Right lobe of liver (tissue), 6 donors: Measurements from ENCODE around the gene RBMX2. TPM values are rescaled to one million over a fixed set of nuclear protein-coding genes. Genes with fewer than 3 reads are reported as not detected.
"Not testable (repeated sequence)": the region's sequence is repeated elsewhere in the genome, so short reads cannot be mapped to it uniquely, and the experiment has no call there.

ENCODE experiments used
- ATAC-seq, 4 donors: fragments of 200-7000 bp; cut with Tn5 transposase; one replicate each; pipeline ENCODE4 v1.9.1; 2020; ENCODE audit warnings: mild to moderate bottlenecking in 4 of 4, moderate library complexity in 4 of 4
- DNase-seq, 3 donors: peaks; one replicate each; pipeline ENCODE4 v3.0.0-alpha.2; 2020
- H3K27ac ChIP-seq, 3 donors: fragments of 200-600 bp; one replicate each; pipeline ENCODE4 v1.8.0; 2022
- H3K27me3 ChIP-seq, 2 donors: fragments of 200-600 bp; one replicate each; pipeline ENCODE4 v1.8.0; 2022
- H3K36me3 ChIP-seq, 4 donors: fragments of 200-600 bp; sonication (generic) in 1 of 4; one replicate each; pipeline versions ENCODE4 v1.5.1 to v1.8.0; 2017 to 2022; ENCODE audit warnings: control low read depth in 1 of 4
- H3K4me1 ChIP-seq, 4 donors: fragments of 200-600 bp; sonication (generic) in 1 of 4; one replicate each; pipeline versions ENCODE4 v1.5.1 to v1.8.0; 2017 to 2022; ENCODE audit warnings: control low read depth in 1 of 4
- H3K4me3 ChIP-seq, 3 donors: fragments of 200-600 bp; one replicate each; pipeline ENCODE4 v1.8.0; 2022
- H3K9me3 ChIP-seq, 4 donors: fragments of 200-600 bp; sonication (generic) in 1 of 4; one replicate each; pipeline versions ENCODE4 v1.5.1 to v1.8.0; 2017 to 2022; ENCODE audit warnings: control low read depth in 1 of 4
- CTCF ChIP-seq, 4 donors: fragments of 200-600 bp in 3 of 4; fragments of 450-650 bp in 1 of 4; IDR thresholded peaks; one replicate each; pipeline versions ENCODE4 v1.5.1 to v1.8.0; 2016 to 2022; ENCODE audit warnings: antibody characterized with exemption in 4 of 4, mild to moderate bottlenecking in 2 of 4
- POLR2A ChIP-seq: fragments of 450-650 bp; IDR thresholded peaks from one replicate; pipeline ENCODE4 v1.6.1; 2017; ENCODE audit warnings: antibody characterized with exemption, mild to moderate bottlenecking
- WGBS: methylation state at CpG from one replicate; pipeline ENCODE4 v1.1.6; 2018; ENCODE audit warnings: low coverage, low lambda C conversion rate; ENCODE audit not compliant: insufficient coverage; ENCODE audit errors: missing lambda C conversion rate; 5-methylcytosine and 5-hydroxymethylcytosine counted together
- intact Hi-C, 2 donors: fragments of 100-400 bp; cut with DNase I; formaldehyde crosslinking; loops; one replicate each; pipeline versions ENCODE4 v1.11.2 to v1.14.1; 2022
- long read RNA-seq: library from polyadenylated mRNA; unstranded; transcript quantifications from one replicate; pipeline ENCODE4 v2.0.0, GENCODE V29; 2019
- total RNA-seq, 6 experiments: library from RNA; depleted of rRNA in 2 of 6; stranded (reverse); fragments of >200 nt in 2 of 6; fragmentation: NEBNext Ultra II Directional in 3 of 6; extraction: Animal tissue kit (Norgen Biotek cat#: 25700) in 3 of 6; gene quantifications; one replicate each; pipeline versions ENCODE4 v1.1.0 to v1.2.4, GENCODE V29; 2016 to 2023
- donor health status: DM: no; HTN: yes; CAD: no.
- donor health status: DM: no; HTN: no; CAD: no.
- donor health status: DM: no; HTN: no; CAD: no.
- donor health status: DM: no; HTN: yes; CAD: no.
- donor health status: DM: no; HTN: yes; CAD: no.

RBMX2 gene
- 1 to 10 TPM; 4.7 to 8.9 (median 6.4) TPM for total RNA-seq
- long read RNA-seq, partial matches to known transcripts = 2 of 2 reads
- long read RNA-seq, other reads (novel, unspliced or antisense) = 0 of 2 reads

GRCh38 chrX:130401415-130402207, at the start of gene RBMX2:
Gene RBMX2, plus strand, starts transcription at chrX:130401987. Its CDS starts 46 bp downstream, at chrX:130402033.
- ATAC-seq (peak; percentile 92 to 100 (median 98)), DNase-seq (peak; percentile 78 to 81 (median 80))
- H3K9me3 ChIP-seq = no peaks in the 10 kb centered on the region
- H3K4me1 ChIP-seq = no peaks in the 10 kb centered on the region
- H3K4me3 ChIP-seq = peak within 1 kb of the TSS; percentile 62 to 68 (median 64)
- no peaks in the 10 kb centered on the region for H3K36me3 ChIP-seq
- no peak for TF ChIP-seq CTCF (IDR thresholded peaks at IDR 0.05)
- TF ChIP-seq POLR2A = peak; percentile 37
- WGBS = 18% methylated on average over 16 of the region's 47 CpGs
- peak within 1 kb of the TSS; percentile 46 to 49 (median 47) for H3K27ac ChIP-seq
- H3K27me3 ChIP-seq = peaks cover 0 to 5% of the 10 kb centered on the region in 2 donors
- intact Hi-C loops = no loop called here

GRCh38 chrX:130352050-130352449, 49.7 kb upstream of the RBMX2 start:
- H3K27me3 ChIP-seq, H3K4me1 ChIP-seq, DNase-seq, ATAC-seq, H3K4me3 ChIP-seq, H3K9me3 ChIP-seq, H3K36me3 ChIP-seq, intact Hi-C loops, H3K27ac ChIP-seq: not testable (repeated sequence)
- WGBS = 54% methylated on average over 1 of the region's 1 CpG

- TF ChIP-seq CTCF (IDR thresholded peaks at IDR 0.05) (no peak), POLR2A (no peak)
- H3K36me3 ChIP-seq = no peaks in the 10 kb centered on the region
- no peak overlapping the region for H3K27ac ChIP-seq
- ATAC-seq (no peak), DNase-seq (no peak)
- no peaks in the 10 kb centered on the region for H3K9me3 ChIP-seq
- intact Hi-C loops = no loop called here
- no peak overlapping the region for H3K4me3 ChIP-seq
- no peaks in the 10 kb centered on the region for H3K4me1 ChIP-seq
- no peaks in the 10 kb centered on the region for H3K27me3 ChIP-seq
Observed at GRCh38 chrX:130376077-130376476, 25.7 kb upstream of the RBMX2 start.

- Histone ChIP-seq H3K9me3 (no peaks in the 10 kb centered on the region), H3K36me3 (no peaks in the 10 kb centered on the region), H3K27me3 (no peaks in the 10 kb centered on the region), H3K27ac (no peak overlapping the region), H3K4me3 (no peak overlapping the region), H3K4me1 (no peaks in the 10 kb centered on the region)
- no peak for DNase-seq
- no peak for ATAC-seq
- no peak for TF ChIP-seq POLR2A
- TF ChIP-seq CTCF (IDR thresholded peaks at IDR 0.05) = no peak
- intact Hi-C loops = no loop called here
- WGBS = 42% methylated on average over 5 of the region's 5 CpGs
Observed at GRCh38 chrX:130378024-130378669, 23.6 kb upstream of the RBMX2 start.

- Histone ChIP-seq H3K27me3 (no peaks in the 10 kb centered on the region), H3K27ac (no peak within 1 kb of the TSS), H3K4me3 (no peak within 1 kb of the TSS), H3K36me3 (no peaks in the 10 kb centered on the region), H3K4me1 (no peaks in the 10 kb centered on the region), H3K9me3 (no peaks in the 10 kb centered on the region)
- DNase-seq = peak in 1 of 3 donors; percentile 20
- ATAC-seq = no peak
- WGBS = no CpG with 5 or more reads among the region's 4 CpGs
- intact Hi-C loops = no loop called here
- TF ChIP-seq CTCF (IDR thresholded peaks at IDR 0.05) = no peak
- TF ChIP-seq POLR2A = no peak
Observed at GRCh38 chrX:130385520-130385919, 16.3 kb upstream of the RBMX2 start, which contains the start of gene GPR119. Gene GPR119, minus strand, starts transcription at chrX:130385674. Its CDS starts 227 bp downstream, at chrX:130385447.
